ENCODE data around the gene ZP3. TPM values are rescaled to one million over a fixed set of nuclear protein-coding genes. Genes with fewer than 3 reads are reported as not detected.
"Not testable (repeated sequence)": the region's sequence is repeated elsewhere in the genome, so short reads cannot be mapped to it uniquely, and the experiment has no call there.

Gene ZP3
- not detected for total RNA-seq

GRCh38 chr7:76424413-76425111, at the start of gene ZP3:
Gene ZP3, plus strand, starts transcription at chr7:76424950. Its CDS starts 15 bp downstream, at chr7:76424965.
- Histone ChIP-seq H3K27ac (ENCODE audit: low read depth, low read length) (no peak within 1 kb of the TSS), H3K4me1 (ENCODE audit: control insufficient read depth in 3 of 3, insufficient read depth in 3 of 3, low read length in 3 of 3) (peaks cover 0 to 4% (median 0%) of the 10 kb centered on the region in 3 donors), H3K27me3 (ENCODE audit: control insufficient read depth in 3 of 3, insufficient read depth in 3 of 3, low read length in 3 of 3) (peaks cover 0 to 4% (median 2%) of the 10 kb centered on the region in 3 donors), H3K9ac (ENCODE audit: low read depth in 1 of 3, low read length in 3 of 3) (no peak within 1 kb of the TSS), H3K4me3 (ENCODE audit: low read length in 3 of 3) (no peak within 1 kb of the TSS), H3K9me3 (ENCODE audit: control insufficient read depth in 3 of 3, low read length in 3 of 3) (no peaks in the 10 kb centered on the region), H3K36me3 (ENCODE audit: control insufficient read depth in 3 of 3, insufficient read depth in 3 of 3, low read length in 3 of 3) (no peaks in the 10 kb centered on the region)

GRCh38 chr7:76375251-76375650, 49.5 kb upstream of the ZP3 start:
- Histone ChIP-seq H3K27me3 (ENCODE audit: control insufficient read depth in 3 of 3, insufficient read depth in 3 of 3, low read length in 3 of 3) (no peaks in the 10 kb centered on the region), H3K9ac (ENCODE audit: low read depth in 1 of 3, low read length in 3 of 3) (no peak overlapping the region), H3K4me1 (ENCODE audit: control insufficient read depth in 3 of 3, insufficient read depth in 3 of 3, low read length in 3 of 3) (peaks cover 7 to 23% (median 21%) of the 10 kb centered on the region in 3 donors), H3K9me3 (ENCODE audit: control insufficient read depth in 3 of 3, low read length in 3 of 3) (no peaks in the 10 kb centered on the region), H3K36me3 (ENCODE audit: control insufficient read depth in 3 of 3, insufficient read depth in 3 of 3, low read length in 3 of 3) (no peaks in the 10 kb centered on the region), H3K27ac (ENCODE audit: low read depth, low read length) (no peak overlapping the region), H3K4me3 (ENCODE audit: low read length in 3 of 3) (no peak overlapping the region)

DNA sequence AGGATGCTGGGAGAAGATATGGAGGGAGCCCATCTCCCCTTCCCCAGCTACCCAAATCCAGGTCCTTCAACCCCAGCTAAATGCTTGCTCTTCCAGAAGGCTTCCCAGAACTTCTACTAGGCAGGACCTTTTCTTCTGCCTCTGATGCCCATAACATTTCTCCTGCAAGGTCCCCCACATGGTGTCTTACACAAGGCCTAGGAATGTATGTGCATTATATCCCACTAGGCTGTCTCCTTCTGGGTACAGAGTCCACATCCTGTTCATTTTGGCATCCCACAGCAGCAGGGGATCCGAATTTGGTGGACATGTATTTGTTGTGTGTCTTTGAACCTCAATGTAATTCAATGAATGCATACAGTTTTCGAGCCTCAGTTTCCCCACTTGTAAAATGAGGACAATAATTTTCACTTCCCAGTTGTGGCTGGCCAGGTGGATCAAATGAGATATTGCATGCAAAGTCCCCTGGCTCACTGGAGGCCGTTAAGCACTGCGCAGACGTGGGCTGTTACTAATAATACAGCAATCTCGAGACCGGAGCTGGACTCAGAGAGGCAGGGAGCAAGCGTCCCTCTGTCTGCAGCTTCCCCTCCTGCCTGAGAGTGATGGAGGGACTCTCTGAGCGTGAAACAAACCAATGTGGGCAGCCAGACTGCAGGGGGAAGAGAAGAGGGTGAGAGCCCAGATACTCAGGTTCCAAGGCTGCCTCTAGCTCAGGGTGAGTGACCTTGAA, 47.4 kb upstream of the ZP3 start:
- Histone ChIP-seq H3K27me3 (ENCODE audit: control insufficient read depth in 3 of 3, insufficient read depth in 3 of 3, low read length in 3 of 3) (no peaks in the 10 kb centered on the region), H3K9me3 (ENCODE audit: control insufficient read depth in 3 of 3, low read length in 3 of 3) (no peaks in the 10 kb centered on the region), H3K36me3 (ENCODE audit: control insufficient read depth in 3 of 3, insufficient read depth in 3 of 3, low read length in 3 of 3) (no peaks in the 10 kb centered on the region), H3K9ac (ENCODE audit: low read depth in 1 of 3, low read length in 3 of 3) (no peak overlapping the region), H3K4me1 (ENCODE audit: control insufficient read depth in 3 of 3, insufficient read depth in 3 of 3, low read length in 3 of 3) (peaks cover 14 to 23% (median 20%) of the 10 kb centered on the region in 3 donors), H3K27ac (ENCODE audit: low read depth, low read length) (no peak overlapping the region), H3K4me3 (ENCODE audit: low read length in 3 of 3) (no peak overlapping the region)

- Histone ChIP-seq H3K9me3 (ENCODE audit: control insufficient read depth in 3 of 3, low read length in 3 of 3) (no peaks in the 10 kb centered on the region), H3K9ac (ENCODE audit: low read depth in 1 of 3, low read length in 3 of 3) (peak overlapping the region; percentile 72 to 79 (median 77)), H3K36me3 (ENCODE audit: control insufficient read depth in 3 of 3, insufficient read depth in 3 of 3, low read length in 3 of 3) (no peaks in the 10 kb centered on the region), H3K27ac (ENCODE audit: low read depth, low read length) (peak overlapping the region; percentile 99), H3K4me3 (ENCODE audit: low read length in 3 of 3) (peak overlapping the region; percentile 59 to 72 (median 60)), H3K4me1 (ENCODE audit: control insufficient read depth in 3 of 3, insufficient read depth in 3 of 3, low read length in 3 of 3) (peaks cover 14 to 23% (median 20%) of the 10 kb centered on the region in 3 donors), H3K27me3 (ENCODE audit: control insufficient read depth in 3 of 3, insufficient read depth in 3 of 3, low read length in 3 of 3) (no peaks in the 10 kb centered on the region)
Observed at GRCh38 chr7:76380623-76380966, 44.2 kb upstream of the ZP3 start.

DNA sequence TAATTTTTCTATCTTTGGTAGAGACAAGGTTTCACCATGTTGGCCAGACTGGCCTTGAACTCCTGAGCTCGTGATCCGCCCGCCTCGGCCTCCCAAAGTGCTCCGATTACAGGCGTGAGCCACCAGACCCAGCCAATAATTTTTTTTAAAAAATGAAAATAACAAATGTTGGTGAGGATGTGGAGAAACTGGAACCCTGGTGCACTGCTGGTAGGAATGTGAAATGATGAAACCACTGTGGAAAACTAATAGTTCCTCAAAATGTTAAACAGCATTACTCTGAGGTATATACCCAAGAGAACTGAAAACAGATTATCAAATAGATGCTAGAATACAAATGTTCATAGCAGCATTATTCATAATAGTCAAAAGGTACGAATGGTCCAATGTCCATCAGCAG, 42.9 kb upstream of the ZP3 start:
- Histone ChIP-seq H3K27ac (ENCODE audit: low read depth, low read length) (no peak overlapping the region), H3K9ac (ENCODE audit: low read depth in 1 of 3, low read length in 3 of 3) (no peak overlapping the region), H3K9me3 (ENCODE audit: control insufficient read depth in 3 of 3, low read length in 3 of 3) (no peaks in the 10 kb centered on the region), H3K4me3 (ENCODE audit: low read length in 3 of 3) (no peak overlapping the region), H3K36me3 (ENCODE audit: control insufficient read depth in 3 of 3, insufficient read depth in 3 of 3, low read length in 3 of 3) (no peaks in the 10 kb centered on the region), H3K27me3 (ENCODE audit: control insufficient read depth in 3 of 3, insufficient read depth in 3 of 3, low read length in 3 of 3) (no peaks in the 10 kb centered on the region), H3K4me1 (ENCODE audit: control insufficient read depth in 3 of 3, insufficient read depth in 3 of 3, low read length in 3 of 3) (peaks cover 14 to 23% (median 20%) of the 10 kb centered on the region in 3 donors)

- Histone ChIP-seq H3K27ac (ENCODE audit: low read depth, low read length) (no peak overlapping the region), H3K4me3 (ENCODE audit: low read length in 3 of 3) (no peak overlapping the region), H3K4me1 (ENCODE audit: control insufficient read depth in 3 of 3, insufficient read depth in 3 of 3, low read length in 3 of 3) (peaks cover 8 to 16% (median 10%) of the 10 kb centered on the region in 3 donors), H3K9ac (ENCODE audit: low read depth in 1 of 3, low read length in 3 of 3) (no peak overlapping the region), H3K27me3 (ENCODE audit: control insufficient read depth in 3 of 3, insufficient read depth in 3 of 3, low read length in 3 of 3) (no peaks in the 10 kb centered on the region), H3K36me3 (ENCODE audit: control insufficient read depth in 3 of 3, insufficient read depth in 3 of 3, low read length in 3 of 3) (no peaks in the 10 kb centered on the region), H3K9me3 (ENCODE audit: control insufficient read depth in 3 of 3, low read length in 3 of 3) (no peaks in the 10 kb centered on the region)
Observed at GRCh38 chr7:76383089-76383944, 41.4 kb upstream of the ZP3 start.

GRCh38 chr7:76386691-76387260, 38.0 kb upstream of the ZP3 start:
- peaks cover 10 to 14% (median 11%) of the 10 kb centered on the region in 3 donors for H3K4me1 ChIP-seq (ENCODE audit: control insufficient read depth in 3 of 3, insufficient read depth in 3 of 3, low read length in 3 of 3)
- H3K9me3 ChIP-seq (ENCODE audit: control insufficient read depth in 3 of 3, low read length in 3 of 3): no peaks in the 10 kb centered on the region
- H3K36me3 ChIP-seq (ENCODE audit: control insufficient read depth in 3 of 3, insufficient read depth in 3 of 3, low read length in 3 of 3): no peaks in the 10 kb centered on the region
- no peak overlapping the region for H3K4me3 ChIP-seq (ENCODE audit: low read length in 3 of 3)
- no peak overlapping the region for H3K9ac ChIP-seq (ENCODE audit: low read depth in 1 of 3, low read length in 3 of 3)
- no peak overlapping the region for H3K27ac ChIP-seq (ENCODE audit: low read depth, low read length)
- H3K27me3 ChIP-seq (ENCODE audit: control insufficient read depth in 3 of 3, insufficient read depth in 3 of 3, low read length in 3 of 3): no peaks in the 10 kb centered on the region

DNA sequence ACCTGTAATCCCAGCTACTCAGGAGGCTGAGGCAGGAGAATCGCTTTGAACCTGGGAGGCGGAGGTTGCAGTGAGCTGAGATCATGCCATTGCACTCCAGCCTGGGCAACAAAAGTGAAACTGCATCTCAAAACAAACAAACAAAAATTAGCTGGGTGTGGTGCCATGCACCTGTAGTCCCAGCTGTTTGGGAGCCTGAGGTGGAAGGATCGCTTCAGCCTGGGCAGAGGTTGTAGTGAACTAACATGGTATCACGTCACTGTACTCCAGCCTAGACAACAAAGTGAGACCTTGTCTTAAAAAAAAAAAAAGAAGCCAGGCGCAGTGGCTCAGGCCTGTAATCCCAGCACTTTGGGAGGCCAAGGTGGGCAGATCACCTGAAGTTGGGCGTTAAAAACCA, 37.0 kb upstream of the ZP3 start:
- not testable (repeated sequence) for H3K27ac ChIP-seq (ENCODE audit: low read depth, low read length); H3K9me3 ChIP-seq (ENCODE audit: control insufficient read depth in 3 of 3, low read length in 3 of 3); H3K9ac ChIP-seq (ENCODE audit: low read depth in 1 of 3, low read length in 3 of 3); H3K36me3 ChIP-seq (ENCODE audit: control insufficient read depth in 3 of 3, insufficient read depth in 3 of 3, low read length in 3 of 3); H3K4me3 ChIP-seq (ENCODE audit: low read length in 3 of 3); H3K27me3 ChIP-seq (ENCODE audit: control insufficient read depth in 3 of 3, insufficient read depth in 3 of 3, low read length in 3 of 3)
- peaks cover 13 to 18% (median 16%) of the 10 kb centered on the region in 3 donors for H3K4me1 ChIP-seq (ENCODE audit: control insufficient read depth in 3 of 3, insufficient read depth in 3 of 3, low read length in 3 of 3)

DNA sequence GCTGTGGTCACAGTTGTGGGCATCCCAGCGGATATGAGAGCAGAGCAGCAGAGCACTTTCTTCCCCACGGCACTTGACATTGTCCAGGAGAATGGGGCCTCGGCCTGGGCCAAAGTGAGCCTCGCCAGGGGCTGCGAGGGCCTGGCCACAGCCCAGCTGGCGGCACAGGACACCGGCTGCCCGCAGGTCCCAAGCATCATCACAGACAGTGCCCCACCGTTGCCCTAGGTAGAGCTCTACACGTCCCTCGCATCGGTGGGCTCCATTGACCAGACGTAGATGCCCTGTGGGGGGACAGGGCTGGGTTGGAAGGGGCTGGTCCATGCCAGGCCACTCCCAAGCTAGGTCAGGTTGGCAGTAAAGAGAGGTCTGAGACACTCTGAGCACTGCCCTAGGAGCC, 34.7 kb upstream of the ZP3 start:
- no peaks in the 10 kb centered on the region for H3K36me3 ChIP-seq (ENCODE audit: control insufficient read depth in 3 of 3, insufficient read depth in 3 of 3, low read length in 3 of 3)
- H3K27me3 ChIP-seq (ENCODE audit: control insufficient read depth in 3 of 3, insufficient read depth in 3 of 3, low read length in 3 of 3): no peaks in the 10 kb centered on the region
- H3K4me1 ChIP-seq (ENCODE audit: control insufficient read depth in 3 of 3, insufficient read depth in 3 of 3, low read length in 3 of 3): peaks cover 17 to 25% (median 19%) of the 10 kb centered on the region in 3 donors
- H3K9me3 ChIP-seq (ENCODE audit: control insufficient read depth in 3 of 3, low read length in 3 of 3): no peaks in the 10 kb centered on the region
- H3K27ac ChIP-seq (ENCODE audit: low read depth, low read length): peak overlapping the region; percentile 33
- H3K9ac ChIP-seq (ENCODE audit: low read depth in 1 of 3, low read length in 3 of 3): no peak overlapping the region
- no peak overlapping the region for H3K4me3 ChIP-seq (ENCODE audit: low read length in 3 of 3)

Data from skeletal muscle tissue (tissue), 4 donors.